GM21528 (cell line): ENCODE results near the gene MLXIPL.
"Not testable (repeated sequence)": the region's sequence is repeated elsewhere in the genome, so short reads cannot be mapped to it uniquely, and the experiment has no call there.

Experiments used
- ATAC-seq: cut with Tn5 transposase; IDR thresholded peaks from one replicate; pipeline ENCODE4 v1.9.1; 2021; ENCODE audit warnings: mild to moderate bottlenecking, moderate library complexity; ENCODE audit not compliant: unreplicated experiment, low FRiP score

MLXIPL gene

GRCh38 chr7:73646785-73647724, 22.7 kb upstream of the MLXIPL start:
- no peak for ATAC-seq

GRCh38 chr7:73645643-73646174, 21.4 kb upstream of the MLXIPL start:
- ATAC-seq = no peak

GRCh38 chr7:73644688-73645286, 20.5 kb upstream of the MLXIPL start:
- ATAC-seq = no peak

- no peak for ATAC-seq
Observed at GRCh38 chr7:73642834-73643233, 18.5 kb upstream of the MLXIPL start.

GRCh38 chr7:73638911-73639310, 14.6 kb upstream of the MLXIPL start:
- no peak for ATAC-seq

- ATAC-seq = no peak
Observed at GRCh38 chr7:73635428-73636200, 11.3 kb upstream of the MLXIPL start.

GRCh38 chr7:73633844-73634243, 9.5 kb upstream of the MLXIPL start:
- ATAC-seq = no peak

- no peak for ATAC-seq
Observed at GRCh38 chr7:73633323-73633722, 9.0 kb upstream of the MLXIPL start.

GRCh38 chr7:73631558-73631957, 7.2 kb upstream of the MLXIPL start:
- ATAC-seq = no peak

- ATAC-seq = no peak
Observed at GRCh38 chr7:73628504-73628903, 4.2 kb upstream of the MLXIPL start.

GRCh38 chr7:73626814-73627213, 2.5 kb upstream of the MLXIPL start:
- no peak for ATAC-seq

GRCh38 chr7:73625276-73625675, 954 bp upstream of the MLXIPL start:
- ATAC-seq = no peak

- no peak for ATAC-seq
Observed at GRCh38 chr7:73624669-73625001, 313 bp upstream of the MLXIPL start.

- no peak for ATAC-seq
Observed at GRCh38 chr7:73622909-73623797, 1.2 kb downstream of the MLXIPL start.

- no peak for ATAC-seq
Observed at GRCh38 chr7:73622527-73622908, 1.8 kb downstream of the MLXIPL start.

GRCh38 chr7:73621168-73622063, 2.9 kb downstream of the MLXIPL start:
- no peak for ATAC-seq

- ATAC-seq = not testable (repeated sequence)
Observed at GRCh38 chr7:73619394-73619793, 4.9 kb downstream of the MLXIPL start.

GRCh38 chr7:73618538-73618937, 5.8 kb downstream of the MLXIPL start:
- ATAC-seq = no peak

GRCh38 chr7:73617520-73617919, 6.8 kb downstream of the MLXIPL start:
- not testable (repeated sequence) for ATAC-seq
